NAMALWA (cell line): Measurements from ENCODE around the gene GINM1.

ENCODE experiments used
- DNase-seq: peaks from one replicate; pipeline ENCODE4 v3.0.0-alpha.2; 2015; ENCODE audit warnings: low spot score

GINM1 gene

GRCh38 chr6:149593408-149593807, 27.2 kb downstream of the GINM1 start:
- no peak for DNase-seq

DNA sequence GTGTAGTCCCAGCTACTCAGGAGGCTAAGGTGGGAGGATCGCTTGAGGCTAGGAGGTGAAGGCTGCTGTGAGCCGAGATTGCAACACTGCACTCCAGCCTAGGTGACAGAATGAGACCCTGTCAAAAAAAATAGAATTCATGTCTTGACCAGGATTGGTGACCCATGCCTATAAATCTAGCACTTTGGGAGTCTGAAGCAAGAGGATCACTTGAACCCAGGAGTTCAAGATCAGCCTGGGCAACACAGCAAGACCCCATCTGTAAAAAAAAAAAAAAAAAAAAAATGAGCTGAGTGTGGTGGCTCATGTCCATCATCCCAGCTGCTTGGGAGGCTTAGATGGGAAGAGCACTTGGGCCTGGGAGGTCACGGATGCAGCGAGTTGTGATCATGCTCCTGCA, 34.3 kb downstream of the GINM1 start:
- DNase-seq, result no peak

GRCh38 chr6:149608381-149608982, 42.3 kb downstream of the GINM1 start:
- no peak for DNase-seq

GRCh38 chr6:149614337-149614736, 48.2 kb downstream of the GINM1 start:
- DNase-seq, result no peak

DNA sequence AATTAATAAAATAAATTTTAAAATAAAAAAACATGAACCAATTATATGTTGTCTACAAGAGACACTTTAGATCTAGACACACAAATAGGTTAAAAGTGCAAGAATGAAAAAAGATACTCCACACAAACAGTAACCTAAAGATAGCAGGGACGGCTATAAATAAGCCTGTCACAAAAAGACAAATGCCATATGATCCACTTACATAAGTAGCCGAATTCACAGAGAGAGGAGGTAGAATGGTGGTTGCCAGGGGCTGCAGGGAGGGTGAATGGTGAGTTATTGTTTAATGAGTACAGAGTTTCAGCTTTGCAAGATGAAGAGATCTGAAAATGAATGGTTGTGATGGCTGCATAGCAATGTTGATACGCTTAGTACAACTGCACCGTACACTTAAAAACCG, 49.6 kb downstream of the GINM1 start:
- no peak for DNase-seq

DNA sequence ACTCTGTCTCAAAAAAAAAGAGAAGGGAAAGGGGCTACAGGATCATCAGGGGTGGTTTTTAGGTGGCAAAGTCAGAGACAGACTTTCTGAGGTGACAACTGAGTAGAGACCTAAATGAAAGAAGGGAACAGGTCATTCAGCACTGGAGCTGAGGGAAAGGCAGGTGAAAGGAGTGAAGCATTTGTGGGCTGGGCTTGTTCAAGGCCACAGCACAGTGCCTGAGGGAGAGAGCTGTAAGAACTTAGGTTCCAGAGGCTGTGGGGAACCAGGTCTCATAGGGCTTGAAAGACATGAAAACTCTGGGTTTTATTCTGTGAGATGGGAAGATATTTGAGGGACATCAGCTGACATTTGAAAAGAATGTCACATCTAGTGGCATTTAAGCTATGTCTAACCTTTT, 61.5 kb downstream of the GINM1 start:
- no peak for DNase-seq

DNA sequence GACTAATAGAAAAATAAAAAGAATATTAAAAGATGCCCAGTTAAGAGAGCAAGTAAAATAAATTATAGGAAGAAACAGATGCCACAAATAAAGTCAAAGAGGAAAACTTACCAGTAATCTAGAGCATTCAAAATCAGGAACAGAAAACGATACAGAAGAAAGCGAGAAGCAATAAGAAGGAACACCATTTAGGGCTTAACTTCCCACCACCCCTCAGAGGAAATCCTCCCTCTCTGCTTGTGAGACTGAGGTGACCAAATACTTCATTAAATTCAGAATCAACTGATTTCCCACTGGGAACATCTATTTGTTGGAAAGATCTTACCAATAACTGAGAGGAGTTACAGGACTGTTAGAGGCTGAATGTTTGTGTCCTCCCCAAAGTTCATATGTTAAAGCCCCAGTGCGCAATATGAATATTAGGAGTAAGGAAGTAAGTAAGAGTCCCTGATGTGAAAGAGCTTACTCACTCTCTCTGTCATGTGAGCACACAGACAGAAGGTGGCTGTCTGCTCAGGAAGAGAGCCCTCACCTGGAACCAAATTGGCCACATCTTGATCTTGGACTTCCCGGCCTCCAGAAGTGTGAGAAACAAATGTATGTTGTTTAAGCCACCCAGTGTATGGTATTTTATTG, 62.8 kb downstream of the GINM1 start:
- DNase-seq, result no peak

GRCh38 chr6:149634315-149634714, 68.1 kb downstream of the GINM1 start:
- DNase-seq, result no peak

DNA sequence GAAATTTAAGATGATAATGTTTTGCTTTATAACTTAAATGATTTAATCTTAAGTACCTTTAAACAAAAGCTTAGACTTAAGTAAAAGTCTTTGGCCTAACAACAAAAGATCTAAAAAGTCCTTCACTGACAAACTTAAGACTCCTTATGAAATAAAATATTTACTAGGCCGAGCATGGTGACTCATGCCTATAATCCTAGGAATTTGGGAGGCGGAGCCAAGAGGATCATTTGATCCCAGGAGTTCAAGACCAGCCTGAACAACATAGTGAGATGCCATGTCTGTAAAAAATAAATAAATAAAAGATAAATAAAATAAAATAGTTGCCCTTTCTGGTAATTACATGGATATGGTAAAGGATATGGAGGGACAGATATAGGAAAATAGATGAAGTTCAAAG, 69.9 kb downstream of the GINM1 start:
- no peak for DNase-seq
